Measurements from ENCODE around the gene CBX8.

The CBX8 gene

DNA sequence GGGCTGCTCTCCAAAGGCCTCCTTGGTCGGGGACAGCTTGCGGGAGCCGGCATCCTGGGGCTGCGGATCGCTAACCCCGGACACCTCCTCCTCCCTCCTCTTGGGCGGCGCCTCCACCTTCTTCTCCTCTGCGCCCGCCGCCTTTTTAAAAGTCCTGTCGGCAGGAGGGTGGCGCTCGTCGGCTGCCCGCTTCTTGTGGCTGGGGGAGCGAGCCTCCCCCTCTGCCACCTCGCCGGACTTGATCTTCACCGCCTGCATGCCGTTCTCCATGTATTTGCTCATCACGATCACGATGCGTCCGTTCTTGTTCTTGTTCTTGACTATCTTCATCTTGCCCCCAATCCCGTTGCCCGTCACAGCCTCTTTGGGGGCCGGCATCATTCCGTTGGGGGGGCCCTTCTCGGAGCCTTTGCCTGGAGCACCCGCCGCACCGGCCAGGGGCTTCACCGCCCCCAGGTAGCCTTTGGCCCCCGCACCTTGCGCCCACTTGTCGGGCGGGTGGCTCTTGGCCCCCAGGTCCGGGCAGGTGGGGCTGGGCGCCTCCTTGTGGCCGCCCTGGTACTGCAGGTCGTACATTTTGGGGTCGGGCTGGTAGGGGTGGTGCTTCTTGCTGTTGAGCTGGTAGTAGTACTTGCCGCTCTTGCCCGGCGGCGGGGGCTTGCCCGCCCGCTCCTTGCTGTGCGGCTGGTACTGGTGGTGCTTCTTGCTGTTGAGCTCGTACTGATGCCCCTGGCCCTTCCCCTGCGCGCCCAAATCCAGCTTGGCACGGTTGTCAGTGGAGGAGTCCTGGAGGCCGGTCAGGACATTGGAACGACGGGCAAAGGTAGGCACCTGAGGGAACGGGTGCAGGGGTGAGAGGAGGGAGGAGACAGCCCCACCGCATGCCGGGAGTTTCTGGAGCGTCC lies 37.9 kb upstream of the CBX8 start:
- FAIRE-seq, result no peak

DNA sequence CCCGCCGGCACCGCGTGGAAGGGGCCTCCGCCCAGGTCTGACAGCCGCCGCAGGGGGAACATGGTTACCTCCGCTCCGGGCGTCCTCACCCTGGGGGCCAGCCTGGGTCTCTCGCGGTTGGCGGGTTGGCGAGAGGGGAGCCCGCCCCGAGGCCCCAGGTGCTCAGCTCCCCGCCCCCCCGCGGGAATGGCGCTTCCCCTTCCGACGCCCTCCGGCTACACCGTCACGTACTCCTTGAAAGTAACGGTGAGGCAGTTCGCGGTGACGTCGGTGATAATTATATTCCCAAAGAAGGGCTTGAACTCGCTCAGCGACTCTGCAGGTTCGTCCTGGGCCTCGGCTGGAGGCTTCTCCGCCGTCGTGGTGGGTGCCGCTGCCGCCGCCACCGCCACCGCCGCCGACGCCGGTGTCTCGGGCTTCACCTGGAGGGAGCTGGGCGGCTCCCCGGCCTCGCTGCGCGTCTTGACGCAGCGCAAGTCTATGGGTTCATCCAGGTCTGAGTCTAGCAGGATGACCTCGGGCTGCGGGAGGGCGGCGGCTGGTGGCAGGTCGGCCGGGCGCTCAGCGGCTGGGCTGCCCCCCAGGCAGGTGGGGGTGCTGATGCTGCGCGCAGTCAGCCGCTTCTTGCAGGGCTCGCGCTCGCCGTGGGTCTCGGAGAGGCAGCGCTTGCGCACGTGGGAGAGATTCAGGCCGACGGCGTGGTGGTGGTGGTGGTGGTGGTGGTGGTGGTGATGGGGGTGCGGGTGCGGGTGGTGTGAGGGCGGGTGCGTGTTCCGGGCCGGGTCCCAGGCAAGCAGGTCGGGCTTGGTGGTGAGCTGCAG lies 37.1 kb upstream of the CBX8 start:
- no peak for FAIRE-seq

DNA sequence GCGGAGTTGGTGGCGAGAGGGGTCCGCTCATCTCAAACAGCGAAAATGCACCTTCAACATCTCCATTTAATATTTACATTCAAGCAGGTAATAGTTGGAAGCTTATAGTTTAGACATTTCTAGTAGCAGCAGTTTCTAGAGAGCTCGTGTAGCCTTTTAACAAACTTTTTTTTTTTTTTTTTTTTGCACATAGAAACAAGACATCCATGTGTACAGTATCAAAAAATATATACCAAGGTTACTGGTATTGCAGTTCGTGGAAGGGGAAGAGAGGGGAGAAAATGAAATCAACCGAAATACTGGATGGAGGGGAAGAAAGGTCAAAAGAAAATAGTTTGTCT lies 36.2 kb upstream of the CBX8 start:
- no peak for FAIRE-seq

- no peak for FAIRE-seq
These were observed 35.6 kb upstream of the CBX8 start for GRCh38 chr17:79832218-79833109.

- FAIRE-seq, result no peak
These were observed 34.7 kb upstream of the CBX8 start for GRCh38 chr17:79831265-79832217.

DNA sequence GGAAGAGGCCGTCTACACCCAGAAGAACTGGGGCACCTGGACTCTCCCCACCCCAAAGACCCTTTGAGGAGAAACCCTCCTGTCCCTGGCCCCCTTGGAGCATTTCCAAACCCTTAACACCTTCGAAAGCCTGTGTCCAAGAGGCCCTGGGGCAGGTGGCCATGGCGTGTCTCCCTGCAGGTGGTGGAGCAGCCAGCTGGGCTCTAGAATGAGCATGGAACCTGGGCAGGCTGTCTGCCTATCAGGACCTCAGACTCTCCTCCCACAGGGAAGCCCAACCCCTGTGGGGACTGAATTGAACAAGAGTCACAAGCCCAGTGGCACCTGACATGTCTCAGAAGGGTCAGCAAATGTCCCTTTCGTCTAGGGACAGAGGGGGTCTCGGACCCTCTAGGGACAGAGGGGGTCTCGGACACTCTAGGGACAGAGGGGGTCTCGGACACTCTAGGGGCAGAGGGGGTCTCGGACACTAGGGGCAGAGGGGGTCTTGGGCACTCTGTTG lies 33.9 kb upstream of the CBX8 start:
- FAIRE-seq, result no peak

GRCh38 chr17:79830303-79830702 lies 33.4 kb upstream of the CBX8 start:
- FAIRE-seq, result no peak

DNA sequence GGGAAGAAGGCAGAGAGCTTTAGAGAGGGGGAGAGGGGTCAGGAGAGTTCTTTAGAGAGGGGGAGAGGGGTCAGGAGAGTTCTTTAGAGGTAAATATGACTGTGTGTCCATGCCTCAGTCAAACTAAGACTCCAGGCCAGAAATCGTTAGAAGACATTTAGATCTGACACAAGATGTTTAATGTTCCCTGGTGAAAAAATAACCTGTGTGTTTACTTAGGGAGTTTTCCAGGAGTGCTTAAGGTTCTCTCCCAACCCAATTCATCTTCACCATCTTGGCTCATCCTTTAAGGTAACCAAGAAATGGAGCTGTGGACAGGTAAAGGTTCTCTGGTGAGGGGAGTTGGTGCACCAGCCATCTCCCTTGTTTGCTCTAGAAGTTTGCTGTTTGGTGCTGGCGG lies 32.6 kb upstream of the CBX8 start:
- no peak for FAIRE-seq

DNA sequence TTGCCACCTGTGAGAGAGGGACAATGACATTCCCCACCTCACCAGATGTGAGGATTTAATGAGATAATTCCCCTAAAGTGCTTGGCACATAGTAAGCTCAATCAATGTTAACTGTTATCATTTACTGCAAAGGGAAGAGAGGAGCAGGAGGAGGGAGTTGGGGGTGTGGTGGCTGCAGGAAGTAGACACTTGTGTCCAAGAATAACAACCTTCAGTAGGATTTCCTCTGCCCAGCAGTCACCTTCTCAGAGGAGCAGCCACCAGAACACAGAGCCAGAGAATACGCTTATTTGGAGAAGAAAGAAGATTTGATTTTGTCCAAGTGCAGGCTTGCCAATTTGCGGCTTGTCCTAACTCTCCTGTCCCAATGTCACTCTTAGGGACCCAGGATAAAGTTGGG lies 32.1 kb upstream of the CBX8 start:
- no peak for FAIRE-seq

- FAIRE-seq, result no peak
These were observed 30.1 kb upstream of the CBX8 start for GRCh38 chr17:79826841-79827578.

DNA sequence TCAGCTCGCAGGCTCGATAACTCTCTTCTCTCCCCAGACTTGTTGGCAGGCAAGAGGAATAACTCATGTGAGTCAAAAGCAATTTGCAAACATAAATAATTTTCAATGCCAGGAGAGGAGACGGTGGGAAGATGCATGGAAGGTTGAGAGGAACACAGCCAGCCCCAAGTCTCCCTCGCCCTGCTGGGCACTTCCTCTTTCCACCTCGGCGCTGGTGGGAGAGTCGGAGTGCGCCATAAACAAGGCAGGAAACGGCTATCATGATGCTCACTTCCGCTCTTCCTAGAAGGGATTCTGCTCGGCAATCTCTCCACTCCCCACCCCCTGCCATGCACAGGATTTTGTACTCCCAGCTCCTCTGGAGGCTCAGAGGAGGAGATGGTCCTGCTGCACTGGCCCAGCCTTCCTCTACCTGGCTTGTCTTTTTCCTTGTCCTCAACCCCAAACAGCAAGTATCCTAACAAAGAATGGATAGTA lies 29.4 kb upstream of the CBX8 start:
- FAIRE-seq, result no peak

DNA sequence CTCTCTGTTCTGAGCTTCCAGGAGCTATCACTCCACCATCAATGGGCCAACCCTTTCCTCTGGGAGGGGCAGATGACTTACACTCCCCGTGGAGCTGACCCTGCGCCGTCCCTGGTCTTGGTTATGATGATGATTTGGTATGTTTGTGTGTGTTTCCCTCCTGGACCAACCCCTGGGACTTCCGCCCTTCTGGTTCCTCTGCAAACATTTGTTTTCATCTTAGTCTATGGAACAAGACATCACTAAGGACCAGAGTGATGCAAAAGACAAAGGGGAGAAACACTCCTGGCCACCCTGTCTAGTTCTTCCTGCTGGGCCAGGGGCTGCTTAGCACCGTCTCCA lies 28.7 kb upstream of the CBX8 start:
- FAIRE-seq, result no peak

DNA sequence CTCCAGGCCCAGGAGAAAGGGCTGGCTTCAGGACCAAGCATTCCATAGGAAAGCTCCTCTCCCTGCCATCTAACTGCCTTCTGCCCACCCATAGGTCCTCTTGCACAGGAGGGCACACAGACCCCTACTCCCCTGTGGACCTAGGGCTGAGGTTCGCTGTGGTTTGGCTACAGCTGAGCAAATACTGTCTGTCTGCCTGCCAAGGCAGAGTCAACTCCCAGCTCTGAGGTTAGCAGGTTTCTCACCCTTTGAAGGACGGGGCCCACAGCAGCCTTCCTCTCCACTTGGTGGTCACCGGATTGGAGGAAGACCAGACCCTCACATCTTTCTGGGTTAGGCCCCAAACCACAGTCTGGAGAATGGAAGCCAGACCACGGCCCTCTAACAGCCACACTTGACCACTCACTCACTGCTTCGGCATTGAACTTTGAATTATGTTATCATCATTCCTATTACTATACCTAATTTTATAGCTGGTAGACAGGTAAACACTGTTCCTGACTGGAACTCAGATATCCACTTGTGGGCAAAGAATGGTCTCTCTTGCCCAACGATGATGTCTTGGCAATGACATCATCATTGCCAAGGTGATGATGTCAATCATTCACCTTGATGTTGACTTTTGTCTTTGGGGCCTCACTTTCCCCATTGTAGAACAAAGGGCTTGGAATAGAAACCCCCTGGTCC lies 28.2 kb upstream of the CBX8 start:
- FAIRE-seq, result no peak

- FAIRE-seq, result no peak
These were observed 27.4 kb upstream of the CBX8 start for GRCh38 chr17:79824234-79824633.

- FAIRE-seq, result no peak
These were observed 25.8 kb upstream of the CBX8 start for GRCh38 chr17:79822583-79823124.

DNA sequence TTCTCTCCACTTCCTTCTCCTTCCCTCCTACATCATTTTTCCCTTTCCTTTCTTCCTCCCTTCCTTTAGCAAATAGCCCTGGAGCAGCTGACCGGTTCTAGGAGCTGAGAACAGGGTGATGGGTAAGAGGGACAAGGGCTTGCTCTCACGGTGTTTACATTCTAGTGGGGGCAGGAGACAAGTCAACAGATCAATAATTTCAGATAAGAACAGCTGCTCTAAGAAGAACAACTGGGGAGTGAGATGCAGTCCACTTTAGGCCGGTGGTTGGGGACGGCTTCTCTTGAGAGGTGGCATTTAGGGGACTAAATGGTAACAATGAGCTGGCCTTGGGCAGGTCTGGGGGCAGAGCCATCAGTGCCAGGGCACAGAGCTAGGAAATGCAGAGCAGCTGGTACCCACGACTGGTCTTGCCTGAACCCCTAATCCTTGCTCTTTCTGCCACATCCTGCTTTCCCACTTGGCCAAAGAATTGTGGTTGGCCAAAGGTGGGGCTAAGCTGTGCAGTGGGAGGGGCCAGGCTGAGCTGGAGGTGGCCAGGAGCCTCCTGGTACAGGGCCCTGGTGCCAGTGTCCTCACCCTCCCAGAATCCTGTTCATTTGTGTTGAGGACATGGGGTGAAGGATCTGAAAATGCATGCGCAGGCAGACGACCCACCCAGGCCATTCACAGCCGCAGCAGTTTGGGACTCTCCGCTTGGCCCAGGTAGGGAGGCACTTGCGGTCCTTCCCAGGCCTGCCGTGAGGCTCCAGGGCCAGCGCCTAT lies 24.6 kb upstream of the CBX8 start:
- FAIRE-seq, result no peak

- no peak for FAIRE-seq
These were observed 24.1 kb upstream of the CBX8 start for GRCh38 chr17:79820959-79821330.

DNA sequence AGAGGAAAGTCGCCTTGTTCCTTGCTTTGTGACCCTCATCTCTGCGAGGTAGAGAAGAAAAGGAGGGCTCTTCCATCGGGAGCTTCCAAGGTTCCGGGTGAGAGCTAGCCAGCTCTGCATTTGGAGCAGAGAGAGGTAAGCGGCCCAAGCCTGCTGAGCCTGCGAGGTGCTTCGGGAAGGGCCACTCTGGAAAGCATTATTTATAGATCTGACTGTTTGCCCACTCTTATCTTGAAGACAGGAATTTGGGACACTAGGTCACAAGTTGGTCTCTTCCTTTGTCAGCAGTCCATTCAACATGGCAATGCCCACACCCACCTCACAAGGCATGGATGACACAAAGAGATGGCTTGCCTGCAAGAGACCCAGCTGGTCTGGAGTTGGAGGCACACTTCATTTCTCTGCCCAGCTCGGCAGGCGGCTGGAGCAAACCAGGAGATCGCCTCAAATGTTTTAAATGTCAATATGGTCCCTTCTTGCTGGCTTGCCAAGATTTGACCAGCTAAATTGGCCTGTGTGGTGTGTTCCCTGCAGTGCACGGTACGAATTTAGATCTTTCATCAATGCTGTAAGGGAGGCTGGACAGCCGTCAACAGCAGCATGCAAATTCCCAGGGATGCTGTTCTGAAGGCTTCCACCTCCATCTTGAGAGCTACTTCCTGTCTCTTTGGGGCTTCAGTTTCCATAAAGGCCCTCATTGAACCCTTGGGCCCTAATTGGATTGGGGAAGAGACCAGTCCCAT lies 22.8 kb upstream of the CBX8 start:
- no peak for FAIRE-seq

DNA sequence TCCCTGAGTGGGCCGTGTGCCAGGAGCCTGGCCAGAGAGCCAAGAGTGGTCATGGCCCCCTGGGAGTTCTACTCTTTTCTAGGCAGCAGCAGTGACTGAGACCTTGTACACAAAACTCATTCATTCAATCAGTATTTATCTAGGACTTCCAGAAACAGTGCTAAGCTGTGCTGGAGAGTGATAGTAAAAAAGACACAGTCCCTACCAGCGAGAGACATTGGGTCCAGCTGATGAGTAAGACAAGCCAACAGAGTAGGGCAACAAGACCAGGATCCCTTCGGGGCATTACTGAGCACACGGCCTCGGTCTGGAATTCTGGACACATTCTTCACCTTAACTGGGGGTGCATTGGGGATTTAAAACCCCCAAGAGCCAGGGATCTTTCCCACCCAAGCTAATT lies 22.2 kb upstream of the CBX8 start:
- FAIRE-seq, result no peak

All from islet of Langerhans (tissue), 1 donor.